Measurements from ENCODE around the gene SAMD10.

Gene SAMD10

GRCh38 chr20:63939061-63939935 lies 40.1 kb downstream of the SAMD10 start:
- Histone ChIP-seq H3K36me3 (peaks cover 87% of the 10 kb centered on the region), H3K4me1 (ENCODE audit: control insufficient read depth in 1 of 2, insufficient read depth in 1 of 2, low read depth in 1 of 2, low read length in 1 of 2) (peaks cover 40 to 53% of the 10 kb centered on the region in 2 experiments), H3K27ac (peak overlapping the region; percentile 83), H3K4me3 (ENCODE audit: low read depth in 1 of 2, low read length in 1 of 2) (no peak overlapping the region), H3K9me3 (no peaks in the 10 kb centered on the region), H3K27me3 (no peaks in the 10 kb centered on the region)
- TF ChIP-seq CTCF (IDR thresholded peaks at IDR 0.05), result no peak

- no peak overlapping the region for H3K4me3 ChIP-seq (ENCODE audit: low read depth in 1 of 2, low read length in 1 of 2)
- H3K9me3 ChIP-seq, result no peaks in the 10 kb centered on the region
- H3K36me3 ChIP-seq, result peaks cover 87% of the 10 kb centered on the region
- no peak for TF ChIP-seq CTCF (IDR thresholded peaks at IDR 0.05)
- H3K27me3 ChIP-seq, result no peaks in the 10 kb centered on the region
- peak overlapping the region; percentile 20 for H3K27ac ChIP-seq
- peaks cover 27 to 41% of the 10 kb centered on the region in 2 experiments for H3K4me1 ChIP-seq (ENCODE audit: control insufficient read depth in 1 of 2, insufficient read depth in 1 of 2, low read depth in 1 of 2, low read length in 1 of 2)
Measured at GRCh38 chr20:63937596-63937995, 41.8 kb downstream of the SAMD10 start.

- no peak for TF ChIP-seq CTCF (IDR thresholded peaks at IDR 0.05)
- H3K36me3 ChIP-seq, result peaks cover 96% of the 10 kb centered on the region
Measured at GRCh38 chr20:63935447-63935846, 44.0 kb downstream of the SAMD10 start.

GRCh38 chr20:63934271-63935068 lies 45.0 kb downstream of the SAMD10 start:
- Histone ChIP-seq H3K4me3 (ENCODE audit: low read depth in 1 of 2, low read length in 1 of 2) (no peak overlapping the region), H3K27ac (peak overlapping the region; percentile 40), H3K36me3 (peaks cover 98% of the 10 kb centered on the region), H3K4me1 (ENCODE audit: control insufficient read depth in 1 of 2, insufficient read depth in 1 of 2, low read depth in 1 of 2, low read length in 1 of 2) (peaks cover 7 to 14% of the 10 kb centered on the region in 2 experiments), H3K9me3 (no peaks in the 10 kb centered on the region), H3K27me3 (no peaks in the 10 kb centered on the region)
- TF ChIP-seq CTCF (IDR thresholded peaks at IDR 0.05), result no peak

More at GRCh38 chr20:63935447-63935846, 44.0 kb downstream of the SAMD10 start:
- H3K27ac ChIP-seq, result peak overlapping the region; percentile 29
- H3K9me3 ChIP-seq, result no peaks in the 10 kb centered on the region
- peaks cover 10 to 23% of the 10 kb centered on the region in 2 experiments for H3K4me1 ChIP-seq (ENCODE audit: control insufficient read depth in 1 of 2, insufficient read depth in 1 of 2, low read depth in 1 of 2, low read length in 1 of 2)
- no peak overlapping the region for H3K4me3 ChIP-seq (ENCODE audit: low read depth in 1 of 2, low read length in 1 of 2)
- no peaks in the 10 kb centered on the region for H3K27me3 ChIP-seq

- no peak overlapping the region for H3K4me3 ChIP-seq (ENCODE audit: low read depth in 1 of 2, low read length in 1 of 2)
- peaks cover under 1 to 6% of the 10 kb centered on the region in 2 experiments for H3K4me1 ChIP-seq (ENCODE audit: control insufficient read depth in 1 of 2, insufficient read depth in 1 of 2, low read depth in 1 of 2, low read length in 1 of 2)
- peak overlapping the region; percentile 40 for H3K27ac ChIP-seq
- H3K27me3 ChIP-seq, result no peaks in the 10 kb centered on the region
- H3K9me3 ChIP-seq, result no peaks in the 10 kb centered on the region
- H3K36me3 ChIP-seq, result peaks cover 98% of the 10 kb centered on the region
- TF ChIP-seq CTCF (IDR thresholded peaks at IDR 0.05), result no peak
Measured at GRCh38 chr20:63933646-63934045, 45.8 kb downstream of the SAMD10 start.
